HG03103 (cell line): ENCODE results near the gene MED16.

Experiments used
- ATAC-seq: cut with Tn5 transposase; IDR thresholded peaks from one replicate; pipeline ENCODE4 v1.9.1; 2021; ENCODE audit warnings: low read depth; ENCODE audit not compliant: unreplicated experiment

MED16 gene

GRCh38 chr19:875265-875879, 17.6 kb downstream of the MED16 start:
- no peak for ATAC-seq

GRCh38 chr19:873561-874041, 19.4 kb downstream of the MED16 start:
- ATAC-seq, result no peak

GRCh38 chr19:873084-873483, 19.9 kb downstream of the MED16 start:
- ATAC-seq, result no peak

- ATAC-seq, result no peak
These were observed 20.6 kb downstream of the MED16 start for GRCh38 chr19:872266-872951.

- no peak for ATAC-seq
These were observed 21.3 kb downstream of the MED16 start for GRCh38 chr19:871446-872265.

GRCh38 chr19:870963-871401, 22.0 kb downstream of the MED16 start:
- no peak for ATAC-seq

GRCh38 chr19:870314-870713, 22.7 kb downstream of the MED16 start:
- no peak for ATAC-seq

GRCh38 chr19:869245-870177, 23.5 kb downstream of the MED16 start:
- no peak for ATAC-seq

- ATAC-seq, result no peak
These were observed 24.3 kb downstream of the MED16 start for GRCh38 chr19:868458-869244.

- ATAC-seq, result no peak
These were observed 25.0 kb downstream of the MED16 start for GRCh38 chr19:867855-868457.

- ATAC-seq, result no peak
These were observed 25.6 kb downstream of the MED16 start for GRCh38 chr19:867301-867793.

- no peak for ATAC-seq
These were observed 26.2 kb downstream of the MED16 start for GRCh38 chr19:866769-867300.

- no peak for ATAC-seq
These were observed 29.7 kb downstream of the MED16 start for GRCh38 chr19:863315-863620.

- ATAC-seq, result no peak
These were observed 30.2 kb downstream of the MED16 start for GRCh38 chr19:862581-863314.

GRCh38 chr19:861756-862580, 31.0 kb downstream of the MED16 start:
- no peak for ATAC-seq

- ATAC-seq, result no peak
These were observed 31.7 kb downstream of the MED16 start for GRCh38 chr19:861141-861755.
